Colon (tissue), 2 donors: ENCODE data around the gene ALPP.
"Not testable (repeated sequence)": the region's sequence is repeated elsewhere in the genome, so short reads cannot be mapped to it uniquely, and the experiment has no call there.

Experiments
- FAIRE-seq: peaks from 2 replicates; lab custom pipeline; 2012; peaks lifted over from hg19 to GRCh38; lab: Jason Lieb, UNC
- donor health status: control.
- donor health status: control.

The ALPP gene

GRCh38 chr2:232406556-232407310, 28.2 kb downstream of the ALPP start, which contains the start of gene ALPG:
Gene ALPG (plus strand): TSS chr2:232406844. CDS start chr2:232406895, 51 bp downstream.
- no peak for FAIRE-seq

GRCh38 chr2:232407428-232408150, 29.0 kb downstream of the ALPP start:
- FAIRE-seq, result not testable (repeated sequence)

- FAIRE-seq, result not testable (repeated sequence)
Measured at GRCh38 chr2:232408269-232408668, 29.7 kb downstream of the ALPP start.

- not testable (repeated sequence) for FAIRE-seq
Measured at GRCh38 chr2:232409617-232410016, 31.1 kb downstream of the ALPP start.

- no peak for FAIRE-seq
Measured at GRCh38 chr2:232410238-232410900, 31.8 kb downstream of the ALPP start.

DNA sequence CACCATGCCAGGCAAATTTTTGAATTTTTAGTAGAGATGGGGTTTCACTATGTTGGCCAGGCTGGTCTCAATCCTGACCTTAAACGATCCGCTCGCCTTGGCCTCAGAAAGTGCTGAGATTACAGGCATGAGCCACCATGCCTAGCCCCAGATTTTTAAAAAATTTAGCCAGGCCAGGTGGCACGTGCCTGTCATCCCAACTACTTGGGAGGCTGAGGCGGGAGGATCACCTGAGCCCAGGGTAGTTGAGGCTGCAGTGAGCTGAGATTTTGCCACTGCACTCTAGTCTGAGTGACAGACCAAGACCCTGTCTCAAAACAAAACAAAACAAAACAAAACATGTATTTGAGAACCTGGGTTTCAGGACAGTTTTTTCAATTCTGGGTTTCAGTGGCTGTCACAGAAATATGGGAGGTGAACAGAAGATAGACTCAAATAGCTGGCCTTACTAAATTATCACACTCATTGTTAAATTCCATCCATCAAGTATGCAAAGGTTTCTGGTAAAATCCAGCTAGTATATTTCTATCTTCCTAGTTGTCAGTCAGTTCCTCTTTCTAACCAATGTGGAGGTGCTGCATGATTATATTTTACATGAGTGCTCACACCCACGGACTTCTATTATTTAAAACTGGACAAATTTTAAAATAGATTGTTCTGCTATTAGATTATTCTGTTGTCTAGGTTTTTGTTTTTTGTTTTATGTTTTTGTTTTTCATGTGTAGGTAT, 33.5 kb downstream of the ALPP start:
- no peak for FAIRE-seq

DNA sequence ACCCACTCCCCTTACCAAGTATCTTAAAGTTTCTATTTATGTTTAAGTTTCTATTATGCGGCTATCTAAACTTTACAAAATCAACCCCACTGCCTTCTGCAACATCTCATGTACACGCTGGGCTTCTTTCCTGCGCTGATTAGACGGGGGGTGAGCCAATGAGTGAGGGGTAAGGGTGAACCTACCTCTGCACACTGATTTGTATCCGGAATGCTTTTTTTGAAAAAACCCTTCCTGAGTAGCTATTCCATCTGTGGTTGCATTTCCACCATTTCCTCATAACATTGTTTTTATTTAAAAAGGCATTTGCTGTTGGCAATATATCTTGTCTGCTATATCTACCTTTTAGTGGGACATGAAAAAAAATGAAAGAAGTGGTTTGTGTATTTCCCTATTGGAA, 34.4 kb downstream of the ALPP start:
- no peak for FAIRE-seq

DNA sequence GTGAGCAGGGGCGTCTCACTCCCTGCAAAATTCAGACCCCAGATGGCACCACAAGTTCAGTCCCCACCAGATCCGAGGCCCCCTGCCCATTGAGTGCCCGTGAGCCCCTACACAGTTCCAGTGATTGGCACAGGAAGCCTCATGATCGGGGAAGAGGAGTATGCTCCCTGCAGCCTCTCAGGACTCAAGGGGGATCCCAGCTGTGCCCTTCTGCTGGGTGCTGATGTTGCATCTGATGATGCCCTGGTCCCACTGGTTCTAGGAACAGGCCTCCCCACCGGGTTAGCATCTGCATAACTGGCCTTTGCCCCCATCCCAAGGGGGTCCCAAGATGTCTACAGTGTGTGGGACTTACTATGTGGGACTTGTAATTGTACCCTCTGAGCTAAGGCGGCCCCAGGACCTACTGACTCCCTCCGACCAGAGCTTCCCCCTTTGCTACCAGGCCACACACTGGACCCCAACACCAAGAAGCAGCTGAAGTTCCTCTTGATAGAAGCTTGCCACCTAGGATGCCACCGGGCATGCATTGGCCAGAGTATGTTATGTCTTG, 36.7 kb downstream of the ALPP start:
- no peak for FAIRE-seq

DNA sequence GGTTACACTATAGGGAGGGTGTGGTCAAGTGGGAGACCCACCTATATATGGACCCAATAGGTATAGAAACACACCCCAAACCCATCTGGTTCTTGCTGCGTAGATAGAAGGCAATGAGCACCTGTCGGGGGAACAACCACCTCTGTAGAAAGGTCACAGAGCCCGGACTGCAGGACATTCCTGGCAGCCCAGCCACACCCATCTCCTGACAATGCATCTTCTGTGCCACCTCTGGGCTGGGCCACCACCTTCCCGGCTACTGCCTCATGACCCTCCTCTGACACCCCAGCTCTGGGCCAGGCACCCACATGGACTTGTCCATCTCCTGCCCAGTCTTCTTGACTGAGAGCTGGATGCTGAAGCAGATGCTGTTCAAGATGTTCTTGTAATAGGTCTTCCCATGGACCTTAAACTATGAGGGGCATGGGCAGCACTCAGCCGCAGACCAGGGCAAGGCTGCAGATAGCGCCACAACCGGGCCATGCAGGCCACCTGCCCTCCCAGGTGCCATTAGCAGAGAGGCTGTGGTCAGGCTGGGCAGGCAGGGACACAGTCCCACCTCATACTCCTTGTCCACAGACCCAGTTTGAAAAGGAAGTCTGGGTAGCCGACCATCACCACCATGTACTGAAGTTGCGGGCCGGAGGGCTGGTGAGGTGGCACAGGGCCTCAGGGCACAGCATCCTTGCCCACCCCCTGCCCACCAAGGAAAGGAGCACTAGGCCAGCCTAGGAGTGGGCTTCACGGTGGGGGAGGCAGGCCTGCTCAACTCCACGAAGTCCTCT, 37.4 kb downstream of the ALPP start:
- no peak for FAIRE-seq

GRCh38 chr2:232416521-232417470, 38.2 kb downstream of the ALPP start:
- no peak for FAIRE-seq

DNA sequence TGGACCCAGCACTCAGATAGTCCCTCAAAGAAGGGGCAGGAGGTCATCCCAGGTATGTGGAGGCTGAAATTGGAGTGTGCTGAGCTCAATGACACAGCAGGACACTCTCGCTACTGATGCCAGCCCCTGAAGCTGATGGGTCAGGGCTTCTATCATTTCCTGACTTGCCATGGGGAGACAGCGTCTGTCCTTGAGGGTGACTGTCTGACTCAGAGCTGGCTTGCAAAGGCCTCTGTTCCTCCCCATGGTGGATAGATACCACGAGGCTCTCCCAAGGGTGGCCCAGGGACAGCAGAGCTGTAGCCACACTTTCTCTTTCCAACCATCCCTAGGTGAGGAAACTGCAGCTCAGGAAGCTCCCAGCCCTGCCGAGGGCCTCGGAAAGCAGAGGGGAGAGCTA, 38.9 kb downstream of the ALPP start:
- FAIRE-seq, result no peak

- FAIRE-seq, result no peak
Measured at GRCh38 chr2:232418056-232418455, 39.5 kb downstream of the ALPP start.

GRCh38 chr2:232418466-232419244, 40.1 kb downstream of the ALPP start:
- no peak for FAIRE-seq

- no peak for FAIRE-seq
Measured at GRCh38 chr2:232419245-232420072, 40.9 kb downstream of the ALPP start.

DNA sequence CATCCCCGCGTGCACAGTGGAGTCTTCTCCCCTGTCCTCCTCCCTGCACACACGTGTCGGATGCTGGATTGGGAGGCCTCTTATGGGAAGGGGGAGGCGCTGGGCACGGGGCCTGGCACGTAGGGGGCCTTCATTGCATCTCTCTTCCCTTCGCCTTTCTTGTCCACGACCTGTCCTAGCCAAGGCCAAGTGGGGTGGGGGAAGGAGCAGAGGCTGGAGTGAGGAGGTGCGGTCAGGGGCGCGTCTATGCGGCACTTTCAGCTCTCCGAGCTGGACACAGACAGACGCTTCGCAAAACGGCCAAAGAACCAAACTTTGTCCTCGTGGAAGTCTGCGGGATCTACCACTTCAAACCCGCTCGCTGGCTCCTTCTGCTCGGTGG, 41.5 kb downstream of the ALPP start:
- FAIRE-seq, result no peak

DNA sequence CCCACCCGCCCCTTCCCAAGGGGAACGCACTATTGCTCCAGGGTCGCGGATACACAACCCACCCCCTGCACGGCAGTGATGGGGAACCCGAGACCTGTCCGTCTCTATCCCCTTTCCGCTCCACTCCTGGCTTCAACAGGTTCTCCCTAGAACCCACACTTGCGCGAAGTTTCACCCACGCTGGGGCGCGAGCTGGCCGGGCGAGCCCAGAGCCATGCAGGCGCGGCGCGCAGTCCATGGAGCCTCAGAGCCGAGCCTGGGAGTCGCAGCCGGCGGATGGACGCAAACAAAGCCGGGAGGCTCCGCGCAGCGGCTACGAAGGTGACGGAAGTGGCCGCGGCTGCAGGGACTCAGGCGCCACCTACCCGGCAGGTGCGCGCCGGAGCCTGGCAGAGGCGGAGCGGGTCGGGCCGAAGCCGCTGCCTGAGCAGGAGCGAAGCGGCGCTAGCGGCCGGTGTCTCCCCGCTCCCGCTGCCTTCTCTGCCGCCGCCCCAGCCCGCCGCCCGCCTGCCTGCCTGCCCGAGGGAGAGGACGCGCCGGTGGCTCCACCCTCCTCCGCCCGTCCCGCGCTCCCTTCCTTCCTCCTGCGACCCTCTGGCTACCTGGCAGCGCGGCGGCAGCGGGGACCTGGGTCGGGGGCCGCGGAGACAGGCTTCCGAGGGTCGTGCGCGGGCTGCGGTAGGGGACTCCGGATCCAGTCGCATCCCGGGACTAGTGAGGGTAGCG, 42.1 kb downstream of the ALPP start:
- no peak for FAIRE-seq

DNA sequence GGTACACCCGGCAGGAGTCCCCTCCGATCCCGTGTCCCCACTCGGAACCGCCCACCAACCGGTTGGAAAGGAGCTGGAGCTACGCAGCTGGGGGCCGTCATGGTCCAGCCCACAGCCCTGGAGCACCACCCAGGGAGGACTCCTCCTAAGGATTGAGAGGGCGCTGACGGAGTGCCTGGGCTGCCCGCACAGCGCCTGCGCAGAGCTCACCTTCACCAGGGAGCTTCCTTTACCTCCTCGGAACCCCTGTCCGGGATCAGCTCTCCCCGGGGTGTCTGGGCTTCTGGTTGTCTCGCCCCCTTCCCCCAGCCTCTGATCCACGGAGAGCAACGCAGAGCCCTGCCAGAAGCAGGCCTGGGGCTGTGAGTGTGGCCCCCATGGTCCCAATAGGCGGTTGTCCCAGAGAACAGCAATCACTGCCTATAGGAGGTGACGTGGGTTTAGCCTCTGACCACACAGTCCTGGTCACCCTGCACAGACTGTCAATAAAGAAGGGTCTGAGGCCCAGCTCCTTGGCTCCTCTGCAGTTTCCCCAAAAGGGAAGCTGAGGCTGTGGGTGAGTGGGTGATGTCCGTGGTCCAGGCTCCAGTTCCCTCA, 42.7 kb downstream of the ALPP start:
- no peak for FAIRE-seq
